Neuron (in vitro differentiated cells): Measurements from ENCODE around the gene ZSCAN29.

Experiments
- H2AFZ ChIP-seq: one replicate; pipeline ENCODE4 v1.6.1; 2013; ENCODE audit warnings: low read depth, mild to moderate bottlenecking, inconsistent platforms, low read length, moderate library complexity
- H3K27me3 ChIP-seq: one replicate; pipeline ENCODE4 v1.6.1; 2013; ENCODE audit warnings: low read length; ENCODE audit not compliant: insufficient read depth
- H3K36me3 ChIP-seq: one replicate; pipeline ENCODE4 v1.6.1; 2013; ENCODE audit warnings: low read length; ENCODE audit not compliant: insufficient read depth
- H3K4me1 ChIP-seq: one replicate; pipeline ENCODE4 v1.6.1; 2013; ENCODE audit warnings: low read length; ENCODE audit not compliant: insufficient read depth
- H3K4me3 ChIP-seq: 2 replicates; pipeline ENCODE4 v1.5.1; 2013; ENCODE audit warnings: mild to moderate bottlenecking, low read length, moderate library complexity
- H3K9me3 ChIP-seq: one replicate; pipeline ENCODE4 v1.6.1; 2013; ENCODE audit warnings: low read length

ZSCAN29 gene

DNA sequence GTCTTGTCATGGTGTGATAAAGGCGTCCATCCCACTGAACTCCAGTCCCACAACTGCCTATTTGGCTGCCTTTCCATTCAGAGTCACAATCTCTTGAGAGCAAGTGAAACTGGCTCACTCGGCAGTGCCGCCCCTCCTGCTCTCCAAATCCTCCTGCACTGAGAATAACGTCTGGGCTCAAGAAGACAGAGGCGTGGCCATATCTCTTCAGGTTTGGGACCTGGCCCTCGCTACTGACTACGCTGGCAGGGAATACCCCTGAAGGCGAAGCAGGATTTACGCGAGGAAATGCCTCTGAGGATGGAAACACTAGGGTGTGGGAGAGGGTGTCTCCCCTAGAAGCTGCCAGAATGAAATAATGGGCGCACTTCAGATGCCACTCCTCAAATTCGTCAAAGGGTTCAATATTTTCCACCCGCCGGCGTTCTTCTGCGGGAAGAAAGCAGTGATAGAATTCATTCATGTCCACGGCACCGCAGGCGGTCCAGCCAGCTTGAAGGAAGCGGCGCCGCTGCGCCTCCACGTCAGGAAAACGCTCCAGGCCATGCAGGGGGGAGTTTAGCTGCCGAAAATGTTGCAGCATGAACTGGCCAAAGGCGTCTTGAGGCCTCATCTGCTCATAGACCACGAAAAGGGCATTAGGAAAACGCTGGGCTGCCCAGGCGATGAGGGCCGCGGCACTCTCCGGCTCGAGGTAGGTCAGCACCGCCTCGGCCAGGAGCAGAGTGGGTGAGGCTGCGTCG is 41.5 kb downstream of the ZSCAN29 start:
- H3K4me1 ChIP-seq, result peaks cover 21% of the 10 kb centered on the region
- H3K9me3 ChIP-seq, result no peaks in the 10 kb centered on the region
- H3K36me3 ChIP-seq, result peaks cover 19% of the 10 kb centered on the region
- H3K4me3 ChIP-seq, result peak overlapping the region; percentile 77
- H2AFZ ChIP-seq, result peak overlapping the region; percentile 72
- no peaks in the 10 kb centered on the region for H3K27me3 ChIP-seq

DNA sequence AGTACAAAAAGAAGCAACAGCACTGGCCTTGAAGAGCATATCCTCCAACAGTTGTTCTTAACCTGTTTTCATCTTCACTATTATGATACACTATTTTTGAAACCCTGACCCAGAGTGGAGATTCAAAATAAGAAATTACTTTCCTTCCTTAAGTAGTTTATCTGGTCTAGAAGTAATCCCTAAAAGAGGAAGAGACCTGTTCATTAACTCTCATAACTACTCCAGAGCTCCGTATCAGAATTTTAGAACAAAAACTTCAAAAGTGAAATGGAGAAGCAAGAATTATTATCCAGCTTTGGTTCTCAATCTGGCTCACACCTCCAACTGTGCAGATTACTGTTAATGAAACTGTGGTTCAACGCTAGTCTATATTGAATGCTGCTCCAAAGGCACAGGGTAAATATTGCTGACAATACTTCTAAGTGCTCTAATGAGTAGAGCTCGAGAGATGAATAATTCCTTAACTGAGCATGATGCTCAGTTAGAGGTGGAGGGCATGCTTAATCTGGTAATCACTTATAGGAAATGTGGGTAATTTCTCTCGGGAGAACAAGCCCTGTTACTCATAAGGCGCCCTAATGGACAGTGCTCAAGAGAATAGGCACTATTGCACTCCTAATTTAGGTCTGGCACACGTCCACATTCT is 45.7 kb downstream of the ZSCAN29 start:
- Histone ChIP-seq H3K36me3 (peaks cover 13% of the 10 kb centered on the region), H2AFZ (no peak overlapping the region), H3K4me3 (no peak overlapping the region), H3K27me3 (peaks cover 2% of the 10 kb centered on the region), H3K9me3 (no peaks in the 10 kb centered on the region), H3K4me1 (peaks cover 9% of the 10 kb centered on the region)

DNA sequence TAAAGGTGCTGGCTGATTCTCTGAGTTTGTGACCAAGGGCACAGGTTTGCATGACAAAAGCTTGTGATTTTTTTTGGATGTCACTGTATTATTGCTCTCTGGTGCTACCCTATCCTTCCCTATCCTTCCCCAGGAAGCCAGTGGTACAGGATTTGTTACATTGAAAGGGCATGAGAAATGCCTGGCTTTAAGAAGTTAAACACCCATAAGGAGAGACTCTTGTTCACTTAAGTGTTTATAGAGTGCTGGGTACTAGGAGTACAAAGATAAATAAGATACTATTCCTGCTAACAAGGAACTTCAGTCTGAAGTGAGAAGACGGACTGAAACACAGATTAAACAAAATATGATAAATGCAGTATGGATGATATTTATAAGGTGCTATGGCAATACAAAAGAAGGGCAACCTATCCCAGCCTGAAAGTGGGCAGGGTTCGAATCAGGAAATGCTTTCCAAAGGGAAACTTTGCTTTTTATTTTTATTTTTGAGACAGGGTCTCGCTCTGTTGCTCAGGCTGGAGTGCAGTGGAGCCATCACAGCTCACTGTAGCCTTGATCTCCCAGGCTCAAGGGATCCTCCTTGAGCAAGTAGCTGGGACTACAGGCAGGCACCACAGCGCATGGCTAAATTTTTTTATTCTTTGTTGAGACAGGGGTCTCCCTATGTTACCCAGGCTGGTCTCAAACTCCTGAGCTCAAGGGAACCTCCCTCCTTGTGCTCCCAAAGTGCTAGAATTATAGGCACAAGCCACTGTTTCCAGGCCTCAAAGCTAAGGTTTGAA is 51.7 kb downstream of the ZSCAN29 start:
- H3K4me3 ChIP-seq, result no peak overlapping the region
- peaks cover 3% of the 10 kb centered on the region for H3K4me1 ChIP-seq
- no peaks in the 10 kb centered on the region for H3K36me3 ChIP-seq
- no peaks in the 10 kb centered on the region for H3K9me3 ChIP-seq
- H3K27me3 ChIP-seq, result peaks cover 2% of the 10 kb centered on the region
- no peak overlapping the region for H2AFZ ChIP-seq

DNA sequence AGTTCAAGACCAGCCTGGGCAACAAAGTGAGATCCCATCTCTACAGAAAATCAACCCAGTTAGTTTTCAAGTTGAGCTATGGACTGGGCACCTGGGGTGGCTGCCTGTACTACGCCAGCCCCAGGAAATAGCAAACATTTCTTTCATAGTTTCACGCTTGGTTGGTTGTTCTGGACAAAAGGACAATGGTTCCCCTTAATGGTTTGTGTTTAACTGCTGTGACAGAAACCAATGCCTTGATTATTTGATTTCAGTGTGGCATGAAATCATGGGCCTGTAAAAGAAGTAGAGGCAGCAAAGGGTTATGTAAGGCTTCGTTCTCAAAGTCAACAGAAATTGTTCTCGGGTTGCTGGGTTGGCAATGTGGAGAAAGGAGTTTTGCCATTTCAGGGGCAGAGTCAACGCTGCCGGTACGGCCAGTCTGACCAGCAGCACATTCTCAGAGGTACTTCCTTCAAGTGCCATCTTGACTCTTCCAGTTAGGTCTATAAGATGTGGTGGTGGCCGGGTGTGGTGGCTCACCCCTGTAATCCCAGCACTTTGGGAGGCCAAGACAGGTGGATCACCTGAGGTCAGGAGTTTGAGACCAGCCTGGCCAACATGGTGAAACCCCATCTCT is 53.2 kb downstream of the ZSCAN29 start:
- H2AFZ ChIP-seq, result no peak overlapping the region
- H3K4me1 ChIP-seq, result peaks cover 3% of the 10 kb centered on the region
- H3K36me3 ChIP-seq, result no peaks in the 10 kb centered on the region
- H3K4me3 ChIP-seq, result no peak overlapping the region
- H3K9me3 ChIP-seq, result no peaks in the 10 kb centered on the region
- peaks cover 2% of the 10 kb centered on the region for H3K27me3 ChIP-seq

DNA sequence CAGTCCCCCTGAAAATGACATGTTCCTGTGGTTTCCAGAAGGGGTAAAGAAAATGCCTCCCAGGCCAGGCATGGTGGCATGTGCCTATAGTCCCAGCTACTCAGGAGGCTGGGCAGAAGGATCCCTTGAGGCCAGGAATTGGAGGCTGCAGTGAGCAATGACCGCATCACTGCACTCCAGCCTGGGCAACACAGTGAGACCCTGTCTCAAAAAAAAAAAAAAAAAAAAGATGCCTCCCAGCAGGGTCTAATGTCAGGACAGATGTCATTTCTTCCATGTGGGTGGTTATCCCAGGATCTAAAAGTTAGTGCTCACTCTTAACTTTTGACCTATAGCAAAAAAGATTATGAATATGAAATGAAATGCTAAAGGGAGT is 53.9 kb downstream of the ZSCAN29 start:
- Histone ChIP-seq H3K4me1 (peaks cover 3% of the 10 kb centered on the region), H3K9me3 (no peaks in the 10 kb centered on the region), H2AFZ (no peak overlapping the region), H3K27me3 (peaks cover 2% of the 10 kb centered on the region), H3K36me3 (no peaks in the 10 kb centered on the region), H3K4me3 (no peak overlapping the region)

DNA sequence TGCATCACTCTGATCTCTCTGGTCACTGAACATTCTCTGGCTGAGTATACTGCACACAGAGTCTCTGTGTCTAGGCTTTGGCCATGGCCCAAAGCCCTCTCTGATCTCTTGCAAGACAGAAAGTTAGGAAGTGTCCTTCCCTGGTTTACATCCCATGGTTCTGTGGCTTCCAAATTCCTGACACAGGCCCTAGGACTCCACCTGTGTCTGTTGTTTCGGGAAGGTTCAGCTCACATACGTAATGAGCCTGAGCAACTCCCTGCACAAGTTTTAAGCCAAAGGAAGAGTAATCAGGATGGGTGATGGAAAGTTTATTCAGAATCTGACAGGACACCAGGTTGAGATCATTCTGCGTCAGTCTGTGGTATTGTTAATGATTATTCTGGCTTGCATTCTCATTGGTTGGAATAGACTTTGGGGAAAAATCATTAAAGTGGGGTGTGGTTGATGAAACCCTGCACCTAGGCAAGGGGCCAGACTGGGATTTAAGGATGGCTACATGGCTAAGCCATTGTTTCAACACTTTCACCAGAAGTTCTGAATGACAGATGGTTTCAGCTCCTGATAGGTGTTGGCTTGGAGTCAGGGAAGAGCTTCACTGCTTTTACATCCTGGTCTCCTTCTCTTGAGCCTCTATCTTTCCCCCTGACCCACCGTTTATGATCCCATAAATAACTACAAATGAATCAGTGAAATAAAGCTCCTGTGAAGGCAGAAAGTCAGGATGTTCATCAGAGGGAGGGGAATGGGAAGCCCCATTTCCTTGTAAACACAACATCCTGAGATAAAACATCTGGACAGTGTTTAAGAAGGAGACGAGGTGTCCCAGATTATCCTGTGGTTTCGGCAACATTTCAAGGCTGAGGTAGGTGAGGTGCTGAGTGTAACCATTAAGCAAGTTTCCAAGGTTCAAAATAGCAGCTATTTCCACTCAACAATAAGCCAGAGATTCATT is 54.5 kb downstream of the ZSCAN29 start:
- H3K4me1 ChIP-seq, result peaks cover 3% of the 10 kb centered on the region
- H3K9me3 ChIP-seq, result no peaks in the 10 kb centered on the region
- H2AFZ ChIP-seq, result no peak overlapping the region
- no peaks in the 10 kb centered on the region for H3K36me3 ChIP-seq
- no peaks in the 10 kb centered on the region for H3K27me3 ChIP-seq
- no peak overlapping the region for H3K4me3 ChIP-seq

DNA sequence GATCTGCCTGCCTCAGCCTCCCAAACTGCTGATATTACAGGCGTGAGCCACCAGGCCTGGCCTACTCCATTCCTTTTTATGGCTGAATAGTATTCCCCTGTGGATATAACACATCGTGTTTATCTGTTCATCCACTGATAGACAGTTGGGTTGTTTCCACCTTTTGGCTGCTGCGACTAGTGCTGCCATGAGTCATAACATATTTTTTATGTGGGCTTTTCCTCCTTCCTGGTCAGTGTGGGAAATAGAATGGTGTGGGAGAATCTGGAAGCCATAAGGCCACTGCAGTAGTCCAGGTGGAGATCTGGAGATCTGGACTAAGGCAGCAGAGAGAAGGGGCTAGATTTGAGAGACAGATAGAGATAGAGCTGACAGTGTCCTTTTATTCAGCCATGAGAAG is 56.7 kb downstream of the ZSCAN29 start:
- H3K9me3 ChIP-seq, result no peaks in the 10 kb centered on the region
- H2AFZ ChIP-seq, result no peak overlapping the region
- H3K27me3 ChIP-seq, result peaks cover 9% of the 10 kb centered on the region
- peaks cover 3% of the 10 kb centered on the region for H3K4me1 ChIP-seq
- no peak overlapping the region for H3K4me3 ChIP-seq
- H3K36me3 ChIP-seq, result no peaks in the 10 kb centered on the region

DNA sequence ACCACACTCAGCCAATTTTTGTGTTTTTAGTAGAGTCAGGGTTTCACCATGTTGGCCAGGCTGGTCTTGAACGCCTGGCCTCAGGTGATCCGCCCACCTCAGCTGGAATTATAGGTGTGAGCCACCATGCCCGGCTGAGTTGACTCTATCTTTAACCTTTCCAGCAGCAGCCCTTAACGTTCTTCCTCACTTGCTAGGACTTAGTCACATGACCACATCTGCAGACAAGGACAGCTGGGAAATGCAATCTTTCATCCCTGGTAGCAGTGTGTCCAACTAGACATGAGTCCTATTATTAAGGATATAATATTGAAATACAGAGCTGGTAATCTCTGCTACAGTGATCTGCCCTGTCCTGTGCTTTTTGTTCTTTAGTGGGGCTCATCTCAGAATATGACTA is 58.5 kb downstream of the ZSCAN29 start:
- H3K4me1 ChIP-seq, result no peaks in the 10 kb centered on the region
- H3K9me3 ChIP-seq, result no peaks in the 10 kb centered on the region
- no peak overlapping the region for H2AFZ ChIP-seq
- no peaks in the 10 kb centered on the region for H3K36me3 ChIP-seq
- H3K27me3 ChIP-seq, result peaks cover 13% of the 10 kb centered on the region
- H3K4me3 ChIP-seq, result no peak overlapping the region
